ENCODE data around the gene PC. TPM values are rescaled to one million over a fixed set of nuclear protein-coding genes. Genes with fewer than 3 reads are reported as not detected.
A peak's percentile ranks its signal among the peaks of the same experiment; 100 is the strongest.

The PC gene
- total RNA-seq, 2 donors from 2014 or later: 8.0 to 12.7 TPM

- no peaks in the 10 kb centered on the region for H3K27me3 ChIP-seq (replicated peaks; ENCODE audit: insufficient read depth)
- H3K9me3 ChIP-seq: no peaks in the 10 kb centered on the region
- peaks cover 7 to 16% of the 10 kb centered on the region in 2 donors for H3K4me1 ChIP-seq (ENCODE audit: control insufficient read depth in 1 of 2, low read depth in 2 of 2)
- H3K27ac ChIP-seq: no peak overlapping the region
- DNase-seq (ENCODE audit: low spot score) (no peak), ATAC-seq (ENCODE audit: insufficient number of reproducible peaks, low FRiP score, low read depth) (no peak)
- TF ChIP-seq CTCF (IDR thresholded peaks at IDR 0.05): no peak
- no peak overlapping the region for H3K4me3 ChIP-seq
- H3K36me3 ChIP-seq: no peaks in the 10 kb centered on the region
Observed at GRCh38 chr11:66956689-66957290, 1.4 kb downstream of the PC start.

DNA sequence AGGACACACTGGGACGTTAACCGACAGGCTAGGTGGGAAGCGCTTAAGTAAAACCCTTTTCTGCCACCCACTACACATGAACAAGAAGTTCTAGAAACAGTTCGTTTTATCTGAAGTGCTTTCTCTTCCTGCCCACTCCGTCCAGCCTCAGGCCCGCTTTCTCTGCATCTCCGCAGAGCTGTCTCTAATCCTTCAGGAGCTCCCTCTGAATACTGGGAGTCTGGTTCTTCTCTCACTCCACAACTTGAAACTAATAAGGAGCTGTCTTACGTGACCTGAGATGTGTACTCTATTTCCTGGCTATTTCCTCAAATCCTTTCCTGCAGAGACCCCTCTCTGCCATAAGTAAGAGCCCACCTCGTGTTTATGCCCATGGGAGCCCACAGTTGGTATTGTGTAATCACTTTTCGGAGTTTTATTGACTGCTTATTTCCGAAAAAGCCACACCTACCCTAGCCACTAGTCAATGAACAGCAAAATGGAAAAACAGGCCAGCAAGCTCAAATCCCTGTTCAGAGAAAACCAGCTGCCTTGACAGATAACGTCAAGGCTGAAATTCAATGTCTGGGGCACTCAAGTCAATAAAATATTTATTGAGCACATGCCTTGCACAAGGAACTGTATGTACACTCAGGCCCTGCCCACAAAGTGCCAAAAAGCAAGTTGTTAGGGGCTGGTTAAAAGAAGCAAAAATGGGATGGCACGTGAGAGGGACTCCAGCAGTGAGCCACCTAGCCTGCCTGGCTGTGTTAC is 4.9 kb downstream of the PC start:
- no peaks in the 10 kb centered on the region for H3K36me3 ChIP-seq
- H3K27me3 ChIP-seq (replicated peaks; ENCODE audit: insufficient read depth): no peaks in the 10 kb centered on the region
- ATAC-seq (ENCODE audit: insufficient number of reproducible peaks, low FRiP score, low read depth): no peak
- H3K9me3 ChIP-seq: no peaks in the 10 kb centered on the region
- no peak for DNase-seq (ENCODE audit: low spot score)
- TF ChIP-seq CTCF (IDR thresholded peaks at IDR 0.05): no peak
- H3K4me3 ChIP-seq: no peak overlapping the region
- no peak overlapping the region for H3K27ac ChIP-seq
- H3K4me1 ChIP-seq (ENCODE audit: control insufficient read depth in 1 of 2, low read depth in 2 of 2): peaks cover 4 to 10% of the 10 kb centered on the region in 2 donors

DNA sequence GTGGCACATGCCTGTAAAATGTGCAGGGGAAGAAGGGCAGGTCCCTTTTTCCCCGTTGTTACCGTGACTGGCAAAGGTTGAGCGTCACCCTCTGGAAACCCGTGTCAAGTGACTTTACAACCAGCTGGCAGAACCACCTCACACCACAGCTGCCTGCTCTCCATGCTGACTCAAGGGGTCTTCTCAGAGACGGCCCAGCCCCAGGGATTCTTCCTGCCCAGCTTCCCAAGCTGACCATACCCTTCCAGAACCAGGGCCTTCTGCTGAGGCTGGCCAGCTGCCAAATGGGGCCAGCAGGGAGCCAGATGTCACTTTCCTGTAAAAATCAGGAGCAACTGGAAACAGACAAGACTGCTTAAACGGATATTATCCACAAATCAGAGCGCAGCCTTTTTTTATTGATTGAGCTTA is 6.3 kb downstream of the PC start:
- Histone ChIP-seq H3K27ac (no peak overlapping the region), H3K4me3 (no peak overlapping the region), H3K4me1 (ENCODE audit: control insufficient read depth in 1 of 2, low read depth in 2 of 2) (peaks cover 0 to 1% of the 10 kb centered on the region in 2 donors), H3K9me3 (no peaks in the 10 kb centered on the region), H3K27me3 (replicated peaks; ENCODE audit: insufficient read depth) (no peaks in the 10 kb centered on the region), H3K36me3 (no peaks in the 10 kb centered on the region)
- ATAC-seq (ENCODE audit: insufficient number of reproducible peaks, low FRiP score, low read depth): no peak
- no peak for DNase-seq (ENCODE audit: low spot score)
- no peak for TF ChIP-seq CTCF (IDR thresholded peaks at IDR 0.05)

GRCh38 chr11:66951135-66951534 is 7.0 kb downstream of the PC start:
- no peak for TF ChIP-seq CTCF (IDR thresholded peaks at IDR 0.05)
- Histone ChIP-seq H3K36me3 (no peaks in the 10 kb centered on the region), H3K9me3 (no peaks in the 10 kb centered on the region), H3K4me1 (ENCODE audit: control insufficient read depth in 1 of 2, low read depth in 2 of 2) (no peaks in the 10 kb centered on the region), H3K27me3 (replicated peaks; ENCODE audit: insufficient read depth) (no peaks in the 10 kb centered on the region), H3K4me3 (no peak overlapping the region), H3K27ac (no peak overlapping the region)
- ATAC-seq (ENCODE audit: insufficient number of reproducible peaks, low FRiP score, low read depth) (no peak), DNase-seq (ENCODE audit: low spot score) (no peak)

DNA sequence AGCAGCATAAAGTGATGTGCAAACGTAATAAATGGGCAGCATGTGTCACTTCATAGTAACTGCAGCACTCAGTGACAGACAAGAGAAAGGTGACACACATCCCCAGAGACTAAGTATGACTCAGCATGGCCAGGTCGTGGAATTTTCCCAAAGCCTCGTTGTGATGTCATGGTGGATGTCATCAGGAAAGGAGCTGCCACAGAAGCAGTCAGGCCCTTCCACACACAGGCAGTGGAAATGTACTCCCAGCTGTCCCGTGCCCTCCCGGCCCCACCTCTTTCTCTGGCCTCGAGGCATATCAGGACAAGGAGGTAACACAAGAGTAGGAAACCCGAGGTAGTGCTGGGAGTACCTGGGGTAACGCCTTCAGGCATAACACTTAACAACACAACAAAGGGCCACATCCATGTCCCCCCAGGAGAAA is 8.1 kb downstream of the PC start:
- H3K27me3 ChIP-seq (replicated peaks; ENCODE audit: insufficient read depth): no peaks in the 10 kb centered on the region
- no peaks in the 10 kb centered on the region for H3K9me3 ChIP-seq
- ATAC-seq (ENCODE audit: insufficient number of reproducible peaks, low FRiP score, low read depth): peak; percentile 65
- no peak overlapping the region for H3K4me3 ChIP-seq
- no peaks in the 10 kb centered on the region for H3K36me3 ChIP-seq
- no peaks in the 10 kb centered on the region for H3K4me1 ChIP-seq (ENCODE audit: control insufficient read depth in 1 of 2, low read depth in 2 of 2)
- TF ChIP-seq CTCF (IDR thresholded peaks at IDR 0.05): no peak
- DNase-seq (ENCODE audit: low spot score): no peak
- no peak overlapping the region for H3K27ac ChIP-seq

Measured in thoracic aorta (tissue), 2 donors.